Measurements from ENCODE around the gene DRD4. TPM values are rescaled to one million over a fixed set of nuclear protein-coding genes. Genes with fewer than 3 reads are reported as not detected.

DRD4 gene
- polyA plus RNA-seq, 3 donors = 0.13 TPM; not detected in 2

GRCh38 chr11:665062-665703, 28.1 kb downstream of the DRD4 start:
- Mint-ChIP-seq H3K36me3 (peaks cover 39 to 73% of the 10 kb centered on the region in 2 donors), H3K4me3 (no peak overlapping the region), H3K4me1 (peaks cover 5% of the 10 kb centered on the region), H3K9me3 (peaks cover 0 to 2% (median 0%) of the 10 kb centered on the region in 7 donors), H3K27me3 (ENCODE audit: low read depth in 3 of 3) (peaks cover 1 to 4% (median 2%) of the 10 kb centered on the region in 3 donors), H3K27ac (no peak overlapping the region)
- Histone ChIP-seq H3K4me3 (replicated peaks in 1 of 3; ENCODE audit: low read depth in 2 of 3, low read length in 3 of 3) (no peak overlapping the region), H3K4me1 (ENCODE audit: control insufficient read depth in 1 of 2, insufficient read depth in 2 of 2, low read length in 2 of 2) (no peaks in the 10 kb centered on the region), H3K79me2 (ENCODE audit: insufficient read depth, low read length) (peaks cover 5% of the 10 kb centered on the region), H3K27ac (ENCODE audit: low read depth in 1 of 2, low read length in 2 of 2) (no peak overlapping the region), H4K20me1 (ENCODE audit: insufficient read depth, low read length) (peaks cover 16% of the 10 kb centered on the region), H3K4me2 (replicated peaks; ENCODE audit: extremely low read depth, low read length, poor library complexity, severe bottlenecking) (no peak overlapping the region), H3K9ac (ENCODE audit: insufficient read depth, low read length, poor library complexity, severe bottlenecking) (no peak overlapping the region), H2AFZ (ENCODE audit: insufficient read depth, low read depth, low read length, poor library complexity, severe bottlenecking) (no peak overlapping the region), H3K27me3 (ENCODE audit: control insufficient read depth in 2 of 2, insufficient read depth in 2 of 2, low read length in 2 of 2) (no peaks in the 10 kb centered on the region), H3K9me3 (replicated peaks in 1 of 2; ENCODE audit: control insufficient read depth in 1 of 2, insufficient read depth in 1 of 2, low read length in 2 of 2) (no peaks in the 10 kb centered on the region), H3K36me3 (replicated peaks in 1 of 2; ENCODE audit: control insufficient read depth in 1 of 2, insufficient read depth in 2 of 2, low read length in 2 of 2) (peaks cover 35 to 49% of the 10 kb centered on the region in 2 donors)
- no peak for DNase-seq
- TF ChIP-seq CTCF (IDR thresholded peaks at IDR 0.05) = no peak
- WGBS (ENCODE audit: insufficient coverage) = 100% methylated on average over 4 of the region's 15 CpGs
- intact Hi-C loops (cut with micrococcal nuclease) = no loop called here

DNA sequence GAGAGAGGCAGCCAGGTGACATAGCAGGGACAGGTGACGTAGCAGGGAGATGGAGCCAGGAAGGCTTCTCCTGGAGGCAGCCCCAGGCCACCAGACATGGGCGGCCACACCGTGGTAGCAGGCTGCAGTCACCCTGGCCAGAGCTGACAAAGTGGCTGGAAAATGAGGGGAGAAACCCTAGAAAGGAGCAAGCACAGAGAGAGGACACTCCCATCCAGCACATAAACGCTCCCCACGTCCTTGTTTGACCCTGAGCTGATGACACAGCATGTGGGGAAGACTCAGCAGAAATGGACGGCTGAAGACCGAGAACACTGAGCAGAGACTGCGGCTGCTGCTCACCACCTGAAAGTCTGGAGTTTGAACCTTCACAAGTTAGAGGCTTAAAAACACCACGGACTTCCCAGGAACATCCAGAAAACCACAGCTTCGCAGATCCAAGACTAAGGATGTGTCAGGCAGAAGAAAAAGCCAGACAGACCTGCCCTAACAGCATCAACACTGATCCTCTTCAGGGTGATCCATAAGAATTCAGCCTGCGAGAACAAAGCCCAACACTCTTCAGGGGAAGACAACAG, 28.7 kb downstream of the DRD4 start:
- Histone ChIP-seq H2AFZ (ENCODE audit: insufficient read depth, low read depth, low read length, poor library complexity, severe bottlenecking) (no peak overlapping the region), H3K36me3 (replicated peaks in 1 of 2; ENCODE audit: control insufficient read depth in 1 of 2, insufficient read depth in 2 of 2, low read length in 2 of 2) (peaks cover 29 to 43% of the 10 kb centered on the region in 2 donors), H3K4me2 (replicated peaks; ENCODE audit: extremely low read depth, low read length, poor library complexity, severe bottlenecking) (no peak overlapping the region), H3K9me3 (replicated peaks in 1 of 2; ENCODE audit: control insufficient read depth in 1 of 2, insufficient read depth in 1 of 2, low read length in 2 of 2) (no peaks in the 10 kb centered on the region), H3K4me1 (ENCODE audit: control insufficient read depth in 1 of 2, insufficient read depth in 2 of 2, low read length in 2 of 2) (no peaks in the 10 kb centered on the region), H3K27ac (ENCODE audit: low read depth in 1 of 2, low read length in 2 of 2) (no peak overlapping the region), H3K79me2 (ENCODE audit: insufficient read depth, low read length) (peaks cover 5% of the 10 kb centered on the region), H4K20me1 (ENCODE audit: insufficient read depth, low read length) (peaks cover 16% of the 10 kb centered on the region), H3K4me3 (replicated peaks in 1 of 3; ENCODE audit: low read depth in 2 of 3, low read length in 3 of 3) (no peak overlapping the region), H3K9ac (ENCODE audit: insufficient read depth, low read length, poor library complexity, severe bottlenecking) (no peak overlapping the region), H3K27me3 (ENCODE audit: control insufficient read depth in 2 of 2, insufficient read depth in 2 of 2, low read length in 2 of 2) (no peaks in the 10 kb centered on the region)
- H3K4me3 Mint-ChIP-seq = no peak overlapping the region
- WGBS (ENCODE audit: insufficient coverage) = 35% methylated on average over 8 of the region's 11 CpGs
- H3K36me3 Mint-ChIP-seq = peaks cover 35 to 74% of the 10 kb centered on the region in 2 donors
- H3K9me3 Mint-ChIP-seq = peaks cover 0 to 2% (median 0%) of the 10 kb centered on the region in 7 donors
- H3K4me1 Mint-ChIP-seq = peaks cover 5% of the 10 kb centered on the region
- peaks cover 0 to 4% (median 1%) of the 10 kb centered on the region in 3 donors for H3K27me3 Mint-ChIP-seq (ENCODE audit: low read depth in 3 of 3)
- no peak for TF ChIP-seq CTCF (IDR thresholded peaks at IDR 0.05)
- intact Hi-C loops (cut with micrococcal nuclease) = no loop called here
- DNase-seq = no peak
- H3K27ac Mint-ChIP-seq = peak overlapping the region in 3 of 7 donors; percentile 15 to 70 (median 16)
